GM12878 (cell line): ENCODE data around the gene GRIN2A. TPM values are rescaled to one million over a fixed set of nuclear protein-coding genes. Genes with fewer than 3 reads are reported as not detected.

Experiments used
- ATAC-seq: fragments of 200-7000 bp; cut with Tn5 transposase; 3 replicates; pipeline ENCODE4 v1.9.1; 2020; ENCODE audit warnings: mild to moderate bottlenecking, moderate library complexity
- BruUV-seq: library from RNA; stranded (reverse); fragments of 400-500 nt; replicated peaks from 2 replicates; lab custom pipeline; 2021; lab: Mats Ljungman, UMichigan
- CTCF ChIA-PET: fragments of 300-600 bp; sonication (Branson Sonifier 250); formaldehyde crosslinking; extraction: SDS; loops from one replicate; lab custom pipeline; 2021; ENCODE audit warnings: inconsistent platforms; lab: Yijun Ruan, JAX
- POLR2A ChIA-PET: fragments of 350-600 bp; formaldehyde crosslinking; extraction: SDS; loops from one replicate; lab custom pipeline; 2021; ENCODE audit warnings: inconsistent platforms; lab: Charles Lee
- RAD21 ChIA-PET: fragments of 300-600 bp; sonication (Branson Sonifier 250); formaldehyde crosslinking; loops from one replicate; lab custom pipeline; 2023; ENCODE audit warnings: antibody characterized with exemption; ENCODE audit not compliant: unreplicated experiment; lab: Charles Lee
- SMC1A ChIA-PET: fragments of 300-600 bp; sonication (Branson Sonifier 250); formaldehyde crosslinking; loops from one replicate; lab custom pipeline; 2023; ENCODE audit not compliant: unreplicated experiment, uncharacterized antibody; lab: Charles Lee
- DNase-seq: peaks from one replicate; pipeline ENCODE4 v3.0.0-alpha.2; 2011; ENCODE audit warnings: low read depth, low spot score
- FAIRE-seq: peaks from 3 replicates; lab custom pipeline; 2011; peaks lifted over from hg19 to GRCh38; lab: Jason Lieb, UNC
- H2AFZ ChIP-seq: 2 replicates; pipeline ENCODE4 v1.6.0; 2011; ENCODE audit warnings: low read depth, low read length, control low read depth; ENCODE audit not compliant: control insufficient read depth
- H3K27ac ChIP-seq: 2 replicates; pipeline ENCODE4 v1.5.1; 2011; ENCODE audit warnings: control low read depth; ENCODE audit not compliant: control insufficient read depth, insufficient read depth
- H3K27me3 ChIP-seq, 2 experiments: replicated peaks in 1 of 2; 2 replicates each; pipeline versions ENCODE4 v1.6.0 to v1.6.1; 2011; ENCODE audit warnings: low read length in 1 of 2; ENCODE audit not compliant: control insufficient read depth in 2 of 2, insufficient read depth in 2 of 2
- H3K36me3 ChIP-seq, 2 experiments: 2 replicates each; pipeline ENCODE4 v1.5.1; 2011; ENCODE audit warnings: low read length in 1 of 2; ENCODE audit not compliant: control insufficient read depth in 2 of 2, insufficient read depth in 2 of 2
- H3K4me1 ChIP-seq: 2 replicates; pipeline ENCODE4 v1.6.1; 2011; ENCODE audit warnings: mild to moderate bottlenecking, low read length, moderate library complexity, mixed read lengths; ENCODE audit not compliant: control insufficient read depth, insufficient read depth
- H3K4me2 ChIP-seq: 2 replicates; pipeline ENCODE4 v1.6.0; 2011; ENCODE audit warnings: control low read depth; ENCODE audit not compliant: control insufficient read depth, insufficient read depth
- H3K4me3 ChIP-seq: fragments of 200-600 bp; sonication (generic); 2 replicates; pipeline ENCODE4 v1.5.1; 2016
- H3K79me2 ChIP-seq: 2 replicates; pipeline ENCODE4 v1.6.0; 2011; ENCODE audit warnings: low read length; ENCODE audit not compliant: control insufficient read depth, insufficient read depth
- H3K9ac ChIP-seq: 2 replicates; pipeline ENCODE4 v1.8.0; 2011; ENCODE audit warnings: low read length, control low read depth, mixed read lengths; ENCODE audit not compliant: control insufficient read depth, insufficient read depth
- H3K9me3 ChIP-seq: replicated peaks from 3 replicates; pipeline ENCODE4 v1.5.1; 2011; ENCODE audit warnings: mild to moderate bottlenecking, low read length; ENCODE audit not compliant: control insufficient read depth, insufficient read depth
- H4K20me1 ChIP-seq: 2 replicates; pipeline ENCODE4 v1.6.0; 2011; ENCODE audit not compliant: control insufficient read depth, insufficient read depth
- CBX3 ChIP-seq: fragments of 200-600 bp; sonication (generic); IDR thresholded peaks from 2 replicates; pipeline ENCODE4 v1.6.1; 2016; ENCODE audit warnings: low read depth, borderline replicate concordance
- E4F1 ChIP-seq: fragments of 450-650 bp; IDR thresholded peaks from 2 replicates; pipeline ENCODE4 v1.6.1; 2018; ENCODE audit warnings: borderline replicate concordance, mild to moderate bottlenecking; ENCODE audit not compliant: partially characterized antibody
- MAX ChIP-seq: IDR thresholded peaks from 2 replicates; pipeline ENCODE4 v1.6.1; 2012; ENCODE audit warnings: low read depth, low read length, improper control_type of control experiment
- MYC ChIP-seq: IDR thresholded peaks from 2 replicates; pipeline ENCODE4 v1.6.1; 2011; ENCODE audit warnings: mild to moderate bottlenecking, low read length, moderate library complexity, inconsistent platforms; ENCODE audit not compliant: insufficient read depth, insufficient replicate concordance, insufficient read length, severe bottlenecking
- NR2C2 ChIP-seq: IDR thresholded peaks from 2 replicates; pipeline ENCODE4 v1.6.1; 2011; ENCODE audit warnings: borderline replicate concordance, low read depth; ENCODE audit not compliant: control insufficient read depth, insufficient read length
- ZBTB40 ChIP-seq: fragments of 450-650 bp; IDR thresholded peaks from 2 replicates; pipeline ENCODE4 v1.6.1; 2016; ENCODE audit warnings: mild to moderate bottlenecking, moderate library complexity, borderline replicate concordance
- WGBS: methylation state at CpG from one replicate; pipeline ENCODE4 v1.1.6; 2016; ENCODE audit warnings: low lambda C conversion rate; ENCODE audit not compliant: insufficient replicate concordance, insufficient coverage; ENCODE audit errors: missing lambda C conversion rate; 5-methylcytosine and 5-hydroxymethylcytosine counted together
- in situ Hi-C: fragments of 300-500 bp; cut with MboI; formaldehyde crosslinking; loops from 9 replicates; pipeline ENCODE4 v1.14.3; 2018; ENCODE audit warnings: mixed read lengths
- intact Hi-C: fragments of 100-400 bp; cut with micrococcal nuclease; formaldehyde crosslinking; loops from one replicate; pipeline ENCODE4 v1.14.2; 2022; ENCODE audit not compliant: unreplicated experiment
- polyA plus RNA-seq, 11 experiments: library from polyadenylated mRNA; depleted of rRNA in 4 of 11; unstranded in 6 of 11; stranded (reverse) in 5 of 11; fragments of >200 nt; fragmentation: Nextera tagmentation in 4 of 11; fragmentation: Illumina TruSeq in 1 of 11; extraction: Ambion mirVana in 4 of 11; extraction: Trizol in 1 of 11; gene quantifications; 1 replicate in 1 of 11; 2 replicates in 10 of 11; pipeline versions ENCODE4 v1.2.1 to v1.2.3, GENCODE V29; 2011 to 2016; ENCODE audit warnings: inconsistent platforms in 2 of 11, missing spikeins in 2 of 11, low read depth in 1 of 11
- total RNA-seq, 4 experiments: library from RNA; depleted of rRNA in 3 of 4; stranded (reverse); fragments of >200 nt in 3 of 4; fragmentation: Illumina TruSeq in 1 of 4; extraction: Trizol in 1 of 4; gene quantifications; 2 replicates each; pipeline versions ENCODE4 v1.2.1 to v1.2.3, GENCODE V29; 2013 to 2021
- TF ChIP-seq, protein P1 (sequence below): fragments of 150-350 bp; IDR thresholded peaks from 2 replicates; pipeline ENCODE4 v1.6.1; 2014; ENCODE audit warnings: mild to moderate bottlenecking, low read depth, low read length

Gene GRIN2A
- total and polyA plus RNA-seq, 10 of the 15 experiments (the other 5 are each of a cell fraction or from before 2014, with no cell fraction given): 2.4 to 13.3 (median 7.3) TPM

DNA sequence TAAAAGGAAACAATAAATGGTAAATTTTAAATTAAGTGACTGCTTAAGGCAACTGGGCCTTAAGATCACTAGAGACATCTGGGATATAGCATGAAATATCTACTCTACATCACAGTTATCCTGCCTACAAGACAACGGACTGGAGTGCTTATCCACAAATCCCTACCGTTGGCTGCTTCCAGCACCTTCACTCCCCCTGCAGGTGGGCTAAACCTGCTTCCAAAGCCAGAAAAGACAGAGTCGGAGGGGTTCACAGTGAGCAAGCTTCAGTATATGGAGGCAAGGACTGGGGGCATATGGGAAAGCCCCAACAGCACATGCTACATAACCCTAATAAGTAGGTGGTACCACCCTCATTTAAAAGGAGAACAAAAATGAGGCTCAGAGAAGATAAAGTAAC is 45.3 kb downstream of the GRIN2A start:
- CTCF ChIA-PET: no interaction called here
- SMC1A ChIA-PET: interaction anchor here (1.1 to 1.6 kb wide), 3 partner anchors 10 to 13 kb away, joined by 3 to 4 read pairs (median 4); no protein-coding TSS in a partner anchor

More for the DNA sequence above, 45.3 kb downstream of the GRIN2A start:
- TF ChIP-seq MAX (no peak), MYC (no peak), E4F1 (no peak), CBX3 (no peak), NR2C2 (no peak), ZBTB40 (no peak)
- TF ChIP-seq, protein P1, sequence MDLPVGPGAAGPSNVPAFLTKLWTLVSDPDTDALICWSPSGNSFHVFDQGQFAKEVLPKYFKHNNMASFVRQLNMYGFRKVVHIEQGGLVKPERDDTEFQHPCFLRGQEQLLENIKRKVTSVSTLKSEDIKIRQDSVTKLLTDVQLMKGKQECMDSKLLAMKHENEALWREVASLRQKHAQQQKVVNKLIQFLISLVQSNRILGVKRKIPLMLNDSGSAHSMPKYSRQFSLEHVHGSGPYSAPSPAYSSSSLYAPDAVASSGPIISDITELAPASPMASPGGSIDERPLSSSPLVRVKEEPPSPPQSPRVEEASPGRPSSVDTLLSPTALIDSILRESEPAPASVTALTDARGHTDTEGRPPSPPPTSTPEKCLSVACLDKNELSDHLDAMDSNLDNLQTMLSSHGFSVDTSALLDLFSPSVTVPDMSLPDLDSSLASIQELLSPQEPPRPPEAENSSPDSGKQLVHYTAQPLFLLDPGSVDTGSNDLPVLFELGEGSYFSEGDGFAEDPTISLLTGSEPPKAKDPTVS: no peak
- Histone ChIP-seq H3K36me3 (no peaks in the 10 kb centered on the region), H3K4me2 (no peak overlapping the region), H3K9ac (no peak overlapping the region), H3K79me2 (no peaks in the 10 kb centered on the region), H3K27ac (no peak overlapping the region), H3K4me3 (no peak overlapping the region), H2AFZ (no peak overlapping the region), H4K20me1 (no peaks in the 10 kb centered on the region), H3K27me3 (no peaks in the 10 kb centered on the region), H3K4me1 (no peaks in the 10 kb centered on the region), H3K9me3 (no peaks in the 10 kb centered on the region)
- WGBS: 4% methylated on average over 3 of the region's 3 CpGs
- DNase-seq: no peak
- no peak for FAIRE-seq
- intact Hi-C loops: no loop called here
- no TSS peak for BruUV-seq
- ATAC-seq: no peak
- in situ Hi-C loops: no loop called here
- ChIA-PET POLR2A (interaction anchor here (0.6 kb wide), 1 partner anchor 45 kb away, joined by 4 read pairs; no protein-coding TSS in a partner anchor), RAD21 (interaction anchor here (1.3 kb wide), 1 partner anchor 44 kb away, joined by 3 read pairs; no protein-coding TSS in a partner anchor)
